Osteocyte (in vitro differentiated cells): ENCODE measurements around the gene LSM14A. TPM values are rescaled to one million over a fixed set of nuclear protein-coding genes. Genes with fewer than 3 reads are reported as not detected.

Experiments used
- DNase-seq: peaks from one replicate; pipeline ENCODE4 v3.0.0; 2021; ENCODE audit warnings: mixed read lengths; ENCODE audit not compliant: unreplicated experiment; ENCODE audit errors: extremely low spot score
- H3K27ac Mint-ChIP-seq: one replicate; pipeline ENCODE4 v1.8.0; 2021; ENCODE audit warnings: mild to moderate bottlenecking, mixed read lengths; ENCODE audit not compliant: unreplicated experiment
- H3K27me3 Mint-ChIP-seq: one replicate; pipeline ENCODE4 v1.8.0; 2021; ENCODE audit warnings: mixed read lengths; ENCODE audit not compliant: unreplicated experiment
- H3K36me3 Mint-ChIP-seq: one replicate; pipeline ENCODE4 v1.8.0; 2021; ENCODE audit warnings: mixed read lengths; ENCODE audit not compliant: unreplicated experiment
- H3K4me1 Mint-ChIP-seq: one replicate; pipeline ENCODE4 v1.8.0; 2021; ENCODE audit warnings: mixed read lengths; ENCODE audit not compliant: unreplicated experiment
- H3K4me3 Mint-ChIP-seq: one replicate; pipeline ENCODE4 v1.8.0; 2021; ENCODE audit warnings: mild to moderate bottlenecking, moderate library complexity, mixed read lengths; ENCODE audit not compliant: unreplicated experiment
- H3K9me3 Mint-ChIP-seq: one replicate; pipeline ENCODE4 v1.8.0; 2021; ENCODE audit warnings: mixed read lengths; ENCODE audit not compliant: unreplicated experiment
- total RNA-seq: library from RNA; stranded (reverse); gene quantifications from 2 replicates; pipeline ENCODE4 v1.2.1, GENCODE V29; 2021
- TF ChIP-seq, protein P1 (sequence below): fragments of 200-600 bp; sonication (generic); IDR thresholded peaks from 2 replicates; pipeline ENCODE4 v1.5.0; 2021; ENCODE audit warnings: antibody characterized with exemption, mild to moderate bottlenecking, moderate library complexity

The LSM14A gene
- total RNA-seq, 1 donor from 2014 or later, result 97.8 TPM

DNA sequence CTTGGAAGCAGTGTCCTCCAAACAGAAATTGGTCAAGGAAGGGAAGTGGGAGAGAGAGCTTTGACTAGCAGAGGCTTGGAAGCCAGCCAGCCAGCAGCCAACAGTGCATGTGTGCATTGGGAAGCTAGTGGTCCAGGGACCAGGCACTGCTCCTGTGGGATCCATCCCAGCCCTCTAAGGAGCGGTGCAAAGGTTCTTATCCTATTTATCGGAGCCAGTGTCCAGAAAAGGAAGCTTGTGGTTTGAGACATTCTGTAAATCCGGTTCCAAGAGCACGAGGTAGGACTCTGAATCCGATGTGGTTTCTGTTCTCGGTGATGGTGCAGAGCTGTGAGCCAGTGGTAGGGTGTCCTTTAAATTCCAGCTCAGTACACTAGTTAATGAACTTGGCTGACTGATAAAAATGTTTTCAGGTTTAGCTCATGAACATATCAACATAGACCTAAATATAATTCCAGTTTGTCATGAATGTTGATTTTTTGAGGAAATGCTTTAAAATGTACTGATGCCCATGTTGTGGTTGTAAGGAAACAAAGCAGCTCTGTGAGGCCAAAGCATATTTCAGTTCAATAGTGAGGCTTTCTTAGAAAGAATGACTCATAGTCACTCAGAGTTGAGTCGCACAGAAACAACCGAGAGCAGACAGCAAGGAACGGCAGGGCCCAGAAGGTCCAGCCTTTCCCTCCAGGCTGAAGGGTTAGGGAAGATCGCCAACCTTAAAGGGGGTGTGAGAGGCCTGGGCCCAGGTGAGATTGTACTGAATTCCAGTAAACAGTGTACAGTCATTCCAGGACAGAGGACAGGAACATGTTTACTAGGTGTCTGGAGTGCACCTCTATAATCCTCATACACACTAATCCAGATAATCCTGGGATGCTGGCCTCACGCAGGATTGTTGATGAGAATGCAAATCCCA is 60.5 kb downstream of the LSM14A start:
- Mint-ChIP-seq H3K4me1 (peaks cover 43% of the 10 kb centered on the region), H3K9me3 (no peaks in the 10 kb centered on the region), H3K27me3 (no peaks in the 10 kb centered on the region), H3K4me3 (peak overlapping the region; percentile 49), H3K27ac (peak overlapping the region; percentile 89), H3K36me3 (peaks cover 15% of the 10 kb centered on the region)
- TF ChIP-seq, protein P1, sequence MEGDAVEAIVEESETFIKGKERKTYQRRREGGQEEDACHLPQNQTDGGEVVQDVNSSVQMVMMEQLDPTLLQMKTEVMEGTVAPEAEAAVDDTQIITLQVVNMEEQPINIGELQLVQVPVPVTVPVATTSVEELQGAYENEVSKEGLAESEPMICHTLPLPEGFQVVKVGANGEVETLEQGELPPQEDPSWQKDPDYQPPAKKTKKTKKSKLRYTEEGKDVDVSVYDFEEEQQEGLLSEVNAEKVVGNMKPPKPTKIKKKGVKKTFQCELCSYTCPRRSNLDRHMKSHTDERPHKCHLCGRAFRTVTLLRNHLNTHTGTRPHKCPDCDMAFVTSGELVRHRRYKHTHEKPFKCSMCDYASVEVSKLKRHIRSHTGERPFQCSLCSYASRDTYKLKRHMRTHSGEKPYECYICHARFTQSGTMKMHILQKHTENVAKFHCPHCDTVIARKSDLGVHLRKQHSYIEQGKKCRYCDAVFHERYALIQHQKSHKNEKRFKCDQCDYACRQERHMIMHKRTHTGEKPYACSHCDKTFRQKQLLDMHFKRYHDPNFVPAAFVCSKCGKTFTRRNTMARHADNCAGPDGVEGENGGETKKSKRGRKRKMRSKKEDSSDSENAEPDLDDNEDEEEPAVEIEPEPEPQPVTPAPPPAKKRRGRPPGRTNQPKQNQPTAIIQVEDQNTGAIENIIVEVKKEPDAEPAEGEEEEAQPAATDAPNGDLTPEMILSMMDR, result no peak
- no peak for DNase-seq

DNA sequence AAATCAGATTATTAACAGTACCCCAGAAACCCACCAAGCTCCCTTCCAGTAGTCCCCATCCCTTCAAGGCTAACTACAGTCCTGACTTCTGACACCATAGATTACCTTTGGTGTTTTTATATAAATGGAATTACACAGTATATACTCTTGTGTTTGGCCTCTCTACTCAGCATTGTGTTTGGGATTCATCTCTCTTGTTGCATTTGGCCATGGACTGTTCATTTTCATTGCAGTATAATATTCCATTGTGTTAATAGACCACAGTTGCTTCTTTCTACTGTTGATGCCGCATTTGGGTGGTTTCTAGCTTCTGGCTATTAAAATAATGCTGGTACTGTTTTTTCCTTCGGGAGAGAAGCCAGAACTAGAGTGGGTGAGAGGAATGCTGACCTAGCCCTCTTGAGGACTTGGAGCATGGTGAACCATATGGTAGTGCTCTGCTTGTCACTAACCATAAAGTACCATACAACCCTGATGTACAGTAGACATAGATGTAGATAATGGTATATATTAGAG is 63.2 kb downstream of the LSM14A start:
- H3K9me3 Mint-ChIP-seq, result no peaks in the 10 kb centered on the region
- no peaks in the 10 kb centered on the region for H3K27me3 Mint-ChIP-seq
- no peak overlapping the region for H3K27ac Mint-ChIP-seq
- no peak overlapping the region for H3K4me3 Mint-ChIP-seq
- DNase-seq, result no peak
- peaks cover 43% of the 10 kb centered on the region for H3K4me1 Mint-ChIP-seq
- H3K36me3 Mint-ChIP-seq, result peaks cover 4% of the 10 kb centered on the region
- TF ChIP-seq, protein P1, result no peak

- Mint-ChIP-seq H3K27ac (peak overlapping the region; percentile 6), H3K27me3 (no peaks in the 10 kb centered on the region), H3K4me3 (no peak overlapping the region), H3K9me3 (no peaks in the 10 kb centered on the region), H3K36me3 (peaks cover 4% of the 10 kb centered on the region), H3K4me1 (peaks cover 39% of the 10 kb centered on the region)
- TF ChIP-seq, protein P1, result no peak
- DNase-seq, result no peak
Observed at GRCh38 chr19:34236035-34236987, 64.0 kb downstream of the LSM14A start.

- H3K9me3 Mint-ChIP-seq, result no peaks in the 10 kb centered on the region
- no peak overlapping the region for H3K4me3 Mint-ChIP-seq
- no peak overlapping the region for H3K27ac Mint-ChIP-seq
- H3K4me1 Mint-ChIP-seq, result peaks cover 35% of the 10 kb centered on the region
- H3K36me3 Mint-ChIP-seq, result peaks cover 4% of the 10 kb centered on the region
- no peaks in the 10 kb centered on the region for H3K27me3 Mint-ChIP-seq
- no peak for DNase-seq
- TF ChIP-seq, protein P1, result no peak
Observed at GRCh38 chr19:34237283-34237682, 65.0 kb downstream of the LSM14A start.
